IPS DF 19.7 (cell line): Measurements from ENCODE around the gene PTPRN2.

ENCODE experiments used
- DNase-seq: peaks from one replicate; pipeline ENCODE4 v3.0.0-alpha.2; 2013; ENCODE audit warnings: low read depth, low spot score

PTPRN2 gene

DNA sequence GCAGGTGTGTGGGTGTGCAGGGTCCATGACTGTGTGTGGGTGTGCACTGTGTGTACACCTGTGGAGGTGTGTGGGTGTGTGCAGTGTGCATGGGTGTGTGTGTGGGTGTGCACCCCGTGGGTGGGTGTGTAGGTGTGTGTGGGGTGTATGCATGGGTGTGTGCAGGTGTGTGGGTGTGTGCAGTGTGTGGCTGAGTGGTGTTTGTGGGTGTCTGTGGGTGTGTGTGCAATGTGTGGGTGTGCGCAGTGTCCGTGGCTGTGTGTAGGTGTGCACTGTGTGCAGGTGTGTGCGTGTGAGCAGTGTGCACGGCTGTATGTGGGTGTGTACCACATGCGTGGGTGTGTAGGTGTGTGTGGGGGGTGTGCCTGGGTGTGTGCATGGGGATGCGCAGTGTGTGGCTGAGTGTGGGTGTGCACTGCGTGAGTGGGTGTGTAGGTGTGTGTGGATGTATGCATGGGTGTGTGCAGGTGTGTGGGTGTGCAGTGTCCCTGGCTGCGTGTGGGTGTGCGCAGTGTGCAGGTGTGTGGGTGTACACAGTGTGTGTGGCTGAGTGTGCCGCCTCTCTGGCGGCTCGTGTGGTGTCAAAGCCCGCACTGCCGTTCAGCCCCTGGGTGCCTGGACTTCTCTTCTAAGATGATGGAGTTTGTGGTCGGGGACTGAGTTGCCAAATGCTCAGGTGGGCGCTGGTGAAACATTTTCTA lies 1042.5 kb downstream of the PTPRN2 start:
- no peak for DNase-seq

DNA sequence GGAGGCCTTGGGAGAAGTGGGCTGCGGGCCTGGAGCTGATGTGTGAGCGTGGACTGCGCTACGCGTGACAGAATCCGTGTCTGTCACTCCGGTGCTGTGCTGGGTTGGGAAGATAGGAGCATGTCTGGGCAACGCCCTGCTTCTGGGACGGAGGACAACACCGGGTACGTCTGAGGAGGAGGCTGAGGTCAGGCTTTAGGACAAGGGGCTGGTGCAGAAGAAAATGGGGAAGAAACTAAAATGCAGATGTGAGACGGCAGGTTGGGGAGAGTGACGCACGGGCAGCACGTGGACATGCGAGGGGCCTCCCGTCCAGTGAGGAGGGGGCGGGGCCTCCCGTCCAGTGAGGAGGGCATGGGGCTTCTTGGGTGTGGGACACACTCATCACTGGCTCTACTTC lies 1043.4 kb downstream of the PTPRN2 start:
- DNase-seq = no peak

DNA sequence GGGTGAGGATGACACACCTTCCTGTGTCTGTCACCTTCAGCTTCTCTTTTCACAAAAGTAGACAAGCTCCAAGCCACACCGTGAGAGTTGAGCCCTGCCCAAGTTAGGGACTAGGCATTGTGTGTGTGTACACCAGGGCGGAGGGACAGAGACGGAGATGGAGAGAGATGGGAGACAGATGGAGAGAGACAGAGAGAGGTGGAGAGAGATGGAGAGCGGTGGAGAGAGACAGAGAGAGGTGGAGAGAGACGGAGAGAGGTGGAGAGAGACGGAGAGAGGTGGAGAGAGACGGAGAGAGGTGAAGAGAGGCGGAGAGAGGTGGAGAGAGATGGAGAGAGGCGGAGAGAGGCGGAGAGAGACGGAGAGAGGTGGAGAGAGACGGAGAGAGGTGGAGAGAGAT lies 1043.8 kb downstream of the PTPRN2 start:
- no peak for DNase-seq

- DNase-seq = no peak
These were observed 1044.3 kb downstream of the PTPRN2 start for GRCh38 chr7:157543276-157543675.

DNA sequence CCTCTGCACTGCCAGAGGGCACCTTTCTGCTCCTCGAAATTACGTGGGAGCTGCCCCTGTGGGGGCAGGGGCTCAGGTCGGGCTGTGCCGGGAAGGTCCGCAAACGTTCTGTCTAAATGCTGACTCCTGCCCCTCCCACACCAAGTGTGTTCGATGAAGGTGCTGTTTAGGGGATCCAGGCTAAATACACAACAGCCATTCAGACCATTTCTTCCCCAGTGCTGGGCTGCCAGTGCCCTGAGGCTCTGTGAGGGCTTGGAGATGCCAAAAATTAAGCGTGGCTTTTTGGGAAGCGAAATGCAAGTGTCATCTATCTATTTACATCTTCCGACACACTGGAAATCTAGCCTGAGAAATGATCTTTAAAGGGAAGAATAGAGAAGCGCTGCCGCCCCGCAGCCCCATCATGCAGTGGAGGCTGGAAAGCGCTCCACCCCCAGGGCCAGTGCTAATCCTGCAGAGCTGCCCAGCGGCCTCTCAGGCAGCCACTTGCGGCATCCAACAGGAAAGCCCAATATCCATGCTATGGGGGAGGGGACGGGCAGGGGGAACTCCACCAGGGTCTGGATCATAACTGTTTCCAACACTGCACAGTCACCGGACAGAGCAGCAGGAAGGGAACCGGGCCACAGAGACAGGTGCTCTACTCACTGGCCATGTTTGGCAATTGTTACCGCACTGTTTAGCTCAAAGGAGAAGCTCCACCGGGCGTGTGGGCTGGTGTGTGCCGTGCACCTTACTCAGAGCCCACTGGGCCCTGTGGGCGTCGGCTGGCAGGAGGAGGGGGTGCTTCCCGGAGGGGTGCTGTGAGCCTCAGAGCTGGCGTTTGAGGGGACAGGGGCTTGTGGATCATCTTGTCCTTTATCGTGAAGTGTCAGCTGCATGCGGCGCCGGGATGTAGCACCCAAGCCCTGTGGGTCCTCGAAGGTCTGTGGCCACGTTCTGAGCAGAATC lies 1045.3 kb downstream of the PTPRN2 start:
- no peak for DNase-seq

DNA sequence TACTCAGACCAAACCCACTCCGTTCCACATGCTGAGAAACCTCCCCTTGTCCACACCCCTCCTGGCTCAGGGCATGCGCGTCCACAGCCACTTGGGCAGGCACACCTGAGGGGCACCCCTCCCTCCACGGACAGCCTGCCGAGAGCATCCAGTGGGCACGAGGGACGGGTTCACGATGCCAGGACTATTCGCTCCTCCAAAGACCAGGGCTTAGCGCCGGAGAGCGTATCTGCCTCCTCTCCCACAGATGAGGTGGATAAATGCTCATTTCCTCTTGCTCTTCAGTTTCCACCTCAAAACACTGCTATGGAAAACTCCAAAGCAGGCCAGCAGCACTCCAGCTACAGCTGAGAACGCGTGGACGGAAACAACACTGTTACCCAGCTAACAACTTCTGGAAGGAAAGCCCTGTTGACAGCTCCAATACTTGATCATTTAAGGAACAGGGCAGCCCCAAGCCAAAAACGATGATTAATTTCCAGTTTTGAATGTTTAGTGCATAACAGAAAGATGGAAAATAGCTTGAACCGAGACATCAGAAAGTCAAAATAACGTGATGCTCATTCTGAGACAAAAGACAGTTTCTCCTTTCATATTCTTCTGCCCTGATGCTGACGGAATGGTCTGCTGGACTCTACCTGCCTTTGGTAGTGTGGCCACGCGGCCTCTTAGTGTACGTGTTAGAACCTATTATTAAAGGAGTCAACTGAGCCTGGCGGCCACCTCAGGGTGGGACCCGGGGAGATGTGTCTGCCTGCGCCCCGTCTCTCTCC lies 1046.1 kb downstream of the PTPRN2 start:
- DNase-seq = no peak

- no peak for DNase-seq
These were observed 1046.9 kb downstream of the PTPRN2 start for GRCh38 chr7:157540606-157541294.

- DNase-seq = no peak
These were observed 1047.6 kb downstream of the PTPRN2 start for GRCh38 chr7:157540020-157540419.

- no peak for DNase-seq
These were observed 1048.1 kb downstream of the PTPRN2 start for GRCh38 chr7:157539521-157539920.

GRCh38 chr7:157538735-157539134 lies 1048.9 kb downstream of the PTPRN2 start:
- DNase-seq = no peak

- DNase-seq = no peak
These were observed 1049.3 kb downstream of the PTPRN2 start for GRCh38 chr7:157538321-157538720.

- DNase-seq = no peak
These were observed 1050.6 kb downstream of the PTPRN2 start for GRCh38 chr7:157537056-157537455.

DNA sequence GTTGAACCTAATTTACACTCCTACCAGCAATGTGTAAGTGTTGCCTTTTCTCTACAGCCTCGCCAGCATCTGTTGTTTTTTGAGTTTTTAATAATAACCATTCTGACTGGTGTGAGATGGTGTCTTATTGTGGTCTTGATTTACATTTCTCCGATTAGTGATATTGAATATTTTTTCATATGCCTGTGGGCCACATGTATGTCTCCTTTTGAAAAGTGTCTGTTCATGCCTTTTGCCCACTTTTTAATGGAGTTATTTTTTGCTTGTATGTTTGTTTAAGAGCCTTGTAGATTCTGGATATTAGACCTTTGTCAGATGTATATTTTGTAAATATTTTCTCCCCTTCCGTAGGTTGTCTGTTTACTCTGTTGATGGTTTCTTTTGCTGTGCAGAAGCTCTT lies 1055.6 kb downstream of the PTPRN2 start:
- no peak for DNase-seq

- DNase-seq = no peak
These were observed 1057.7 kb downstream of the PTPRN2 start for GRCh38 chr7:157529768-157530560.

DNA sequence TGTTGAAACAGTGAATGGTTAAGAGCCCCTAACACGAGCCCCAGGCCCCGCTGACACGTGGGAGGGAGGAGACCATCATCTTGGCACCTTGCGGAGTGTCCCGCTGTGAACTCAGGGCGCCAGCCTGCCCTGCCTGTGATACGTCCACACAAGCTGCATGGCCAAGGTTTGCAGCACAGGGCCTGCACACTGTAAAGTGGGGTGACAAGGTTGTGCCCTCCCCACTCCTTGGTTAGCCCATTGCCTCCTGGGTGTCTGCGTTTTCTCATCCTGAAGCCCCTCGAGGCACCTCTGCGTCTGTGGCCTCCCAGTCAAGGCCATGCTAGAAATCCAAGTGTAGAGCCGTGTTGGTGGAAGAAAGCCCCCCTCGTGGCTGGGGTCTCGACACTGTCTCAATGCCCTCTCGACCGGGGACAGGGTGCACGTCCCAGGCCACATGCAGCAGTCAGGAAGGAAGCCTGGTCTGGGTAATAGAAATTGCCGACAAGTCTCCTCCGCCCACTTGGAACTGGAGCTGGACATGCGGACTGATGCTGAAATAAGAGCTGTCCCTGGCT lies 1058.8 kb downstream of the PTPRN2 start:
- DNase-seq = no peak

DNA sequence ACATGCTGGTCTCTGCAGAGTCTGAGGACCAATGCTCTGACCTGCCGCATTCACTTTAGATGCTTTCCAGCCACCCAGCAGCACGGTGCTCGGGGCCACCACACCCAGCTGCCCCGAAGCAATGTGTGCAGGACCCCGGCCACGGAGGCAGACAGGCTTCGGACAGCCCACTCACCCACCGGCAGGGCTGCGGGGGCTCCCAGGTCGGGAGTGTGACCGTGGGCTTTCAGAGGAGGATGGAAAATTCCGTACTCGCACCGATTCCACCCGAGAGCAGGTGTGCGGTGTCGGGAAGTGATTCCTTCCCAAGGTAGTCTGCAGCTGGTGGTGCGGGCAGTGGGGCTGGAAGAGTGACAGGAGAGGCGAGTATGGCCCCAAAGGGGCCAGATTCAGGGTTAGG lies 1059.9 kb downstream of the PTPRN2 start:
- DNase-seq = no peak

- no peak for DNase-seq
These were observed 1060.5 kb downstream of the PTPRN2 start for GRCh38 chr7:157526913-157527634.

DNA sequence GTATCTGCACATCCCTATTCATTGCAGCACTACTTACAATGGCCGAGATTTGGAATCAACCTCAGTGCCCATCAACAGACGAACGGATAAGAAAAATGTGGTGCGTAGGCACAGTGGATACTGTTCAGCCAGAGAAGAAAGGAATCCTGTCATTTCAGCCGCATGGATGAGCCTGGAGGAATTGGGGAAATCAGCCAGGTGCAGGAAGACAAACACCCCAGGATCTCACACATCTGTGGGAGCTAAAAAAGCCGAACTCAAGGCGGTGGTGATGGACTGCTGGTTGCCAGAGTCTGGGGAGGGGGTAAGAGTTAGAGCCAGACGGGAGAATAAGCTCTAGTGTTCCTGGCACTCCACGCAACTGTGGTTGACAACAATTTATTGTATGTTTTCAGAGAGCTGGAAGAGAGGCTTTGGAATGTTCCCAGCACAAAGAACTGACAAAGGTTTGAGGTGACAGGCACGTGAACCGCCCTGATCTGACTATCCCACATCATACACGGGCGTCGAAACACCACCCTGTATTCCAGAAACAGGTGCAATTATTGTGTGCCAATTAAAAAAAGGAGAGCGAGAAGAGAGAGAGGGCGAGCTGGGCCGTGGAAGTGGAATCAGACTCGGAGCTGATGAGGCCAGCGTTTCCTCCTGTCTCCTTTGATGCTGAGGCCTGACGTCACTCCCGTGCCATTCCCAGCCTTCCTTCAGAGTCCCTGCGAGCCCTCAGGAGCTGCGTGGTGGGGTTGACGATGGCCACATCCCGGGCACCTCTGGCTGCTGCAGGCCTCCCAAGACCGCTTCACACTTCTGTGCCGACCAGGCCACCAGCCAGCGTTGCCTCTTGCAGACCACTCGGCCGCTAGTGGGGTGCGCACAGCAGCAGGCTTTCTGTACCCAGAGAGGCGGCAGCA lies 1061.4 kb downstream of the PTPRN2 start:
- DNase-seq = no peak

- no peak for DNase-seq
These were observed 1062.1 kb downstream of the PTPRN2 start for GRCh38 chr7:157525491-157525915.
